HEK293 (cell line): ENCODE measurements around the gene ME2.

Experiments used
- GFI1B ChIP-seq: fragments of 450-650 bp; formaldehyde crosslinking; IDR thresholded peaks from 2 replicates; pipeline ENCODE4 v1.5.1; 2016; ENCODE audit warnings: missing biosample characterization, missing genetic modification characterization
- GLIS2 ChIP-seq: fragments of 450-650 bp; formaldehyde crosslinking; IDR thresholded peaks from 2 replicates; pipeline ENCODE4 v1.5.1; 2016; ENCODE audit warnings: missing biosample characterization, missing genetic modification characterization
- KLF1 ChIP-seq: fragments of 450-650 bp; formaldehyde crosslinking; IDR thresholded peaks from 2 replicates; pipeline ENCODE4 v1.5.1; 2016; ENCODE audit warnings: missing biosample characterization, missing genetic modification characterization
- KLF9 ChIP-seq: fragments of 450-650 bp; formaldehyde crosslinking; IDR thresholded peaks from 2 replicates; pipeline ENCODE4 v1.5.1; 2016; ENCODE audit warnings: missing biosample characterization, missing genetic modification characterization, low read depth
- MZF1 ChIP-seq: fragments of 450-650 bp; formaldehyde crosslinking; IDR thresholded peaks from 2 replicates; pipeline ENCODE4 v1.5.1; 2017; ENCODE audit warnings: missing biosample characterization, missing genetic modification characterization, borderline replicate concordance
- SALL2 ChIP-seq: fragments of 450-650 bp; formaldehyde crosslinking; IDR thresholded peaks from 2 replicates; pipeline ENCODE4 v1.5.0; 2017; ENCODE audit warnings: missing biosample characterization, mild to moderate bottlenecking, missing genetic modification characterization, borderline replicate concordance
- SCRT1 ChIP-seq: fragments of 450-650 bp; formaldehyde crosslinking; IDR thresholded peaks from 2 replicates; pipeline ENCODE4 v1.5.1; 2016; ENCODE audit warnings: missing biosample characterization, missing genetic modification characterization, borderline replicate concordance
- SP2 ChIP-seq: fragments of 450-650 bp; formaldehyde crosslinking; IDR thresholded peaks from 2 replicates; pipeline ENCODE4 v1.5.1; 2016; ENCODE audit warnings: missing biosample characterization, missing genetic modification characterization
- ZBTB17 ChIP-seq: fragments of 450-650 bp; formaldehyde crosslinking; IDR thresholded peaks from 2 replicates; pipeline ENCODE4 v1.5.1; 2016; ENCODE audit warnings: missing biosample characterization, missing genetic modification characterization
- ZNF221 ChIP-seq: fragments of 450-650 bp; formaldehyde crosslinking; IDR thresholded peaks from 2 replicates; pipeline ENCODE4 v1.5.1; 2017; ENCODE audit warnings: missing biosample characterization, missing genetic modification characterization, borderline replicate concordance
- ZNF341 ChIP-seq: fragments of 450-650 bp; formaldehyde crosslinking; IDR thresholded peaks from 2 replicates; pipeline ENCODE4; 2016; ENCODE audit warnings: low read depth, missing biosample characterization, missing genetic modification characterization
- ZNF366 ChIP-seq: fragments of 450-650 bp; formaldehyde crosslinking; conservative IDR thresholded peaks from 2 replicates; pipeline ENCODE4 v1.5.1; 2016; ENCODE audit warnings: missing biosample characterization, missing genetic modification characterization
- ZNF416 ChIP-seq: fragments of 450-650 bp; formaldehyde crosslinking; IDR thresholded peaks from 2 replicates; pipeline ENCODE4 v1.5.1; 2016; ENCODE audit warnings: missing biosample characterization, missing genetic modification characterization
- ZNF549 ChIP-seq: fragments of 450-650 bp; IDR thresholded peaks from 2 replicates; pipeline ENCODE4 v1.5.1; 2018; ENCODE audit warnings: missing biosample characterization, missing genetic modification characterization, mild to moderate bottlenecking, inconsistent platforms, moderate library complexity
- ZNF561 ChIP-seq: fragments of 450-650 bp; IDR thresholded peaks from 2 replicates; pipeline ENCODE4 v1.5.1; 2018; ENCODE audit warnings: missing biosample characterization, missing genetic modification characterization, borderline replicate concordance
- ZNF596 ChIP-seq: fragments of 450-650 bp; IDR thresholded peaks from 2 replicates; pipeline ENCODE4 v1.5.0; 2018; ENCODE audit warnings: missing biosample characterization, mild to moderate bottlenecking, missing genetic modification characterization, moderate library complexity
- ZNF610 ChIP-seq: fragments of 450-650 bp; formaldehyde crosslinking; IDR thresholded peaks from 2 replicates; pipeline ENCODE4 v1.5.1; 2016; ENCODE audit warnings: missing biosample characterization, missing genetic modification characterization, borderline replicate concordance
- ZNF621 ChIP-seq: fragments of 450-650 bp; formaldehyde crosslinking; IDR thresholded peaks from 2 replicates; pipeline ENCODE4 v1.5.1; 2017; ENCODE audit warnings: missing biosample characterization, missing genetic modification characterization
- ZNF660 ChIP-seq: fragments of 450-650 bp; IDR thresholded peaks from 2 replicates; pipeline ENCODE4 v1.5.1; 2018; ENCODE audit warnings: missing biosample characterization, mild to moderate bottlenecking, missing genetic modification characterization
- ZNF677 ChIP-seq: fragments of 450-650 bp; IDR thresholded peaks from 2 replicates; pipeline ENCODE4 v1.5.0; 2018; ENCODE audit warnings: missing biosample characterization, mild to moderate bottlenecking, missing genetic modification characterization, moderate library complexity
- ZNF76 ChIP-seq: fragments of 450-650 bp; formaldehyde crosslinking; IDR thresholded peaks from 2 replicates; pipeline ENCODE4; 2016; ENCODE audit warnings: low read depth, missing biosample characterization, missing genetic modification characterization, borderline replicate concordance
- ZNF785 ChIP-seq: fragments of 450-650 bp; formaldehyde crosslinking; IDR thresholded peaks from 2 replicates; pipeline ENCODE4 v1.5.1; 2016; ENCODE audit warnings: missing biosample characterization, missing genetic modification characterization
- ZNF843 ChIP-seq: fragments of 450-650 bp; formaldehyde crosslinking; IDR thresholded peaks from 2 replicates; pipeline ENCODE4 v1.5.1; 2016; ENCODE audit warnings: missing biosample characterization, missing genetic modification characterization
- ZSCAN30 ChIP-seq: fragments of 450-650 bp; IDR thresholded peaks from 2 replicates; pipeline ENCODE4 v1.5.1; 2018; ENCODE audit warnings: missing biosample characterization, mild to moderate bottlenecking, missing genetic modification characterization, moderate library complexity
- TF ChIP-seq, protein P1 (sequence below): fragments of 450-650 bp; formaldehyde crosslinking; IDR thresholded peaks from 2 replicates; pipeline ENCODE4 v1.5.1; 2016; ENCODE audit warnings: missing biosample characterization, missing genetic modification characterization
- TF ChIP-seq, protein P2 (sequence below): fragments of 450-650 bp; formaldehyde crosslinking; IDR thresholded peaks from 2 replicates; pipeline ENCODE4 v1.5.1; 2017; ENCODE audit warnings: missing biosample characterization, missing genetic modification characterization
- TF ChIP-seq, protein P3 (sequence below): fragments of 450-650 bp; formaldehyde crosslinking; IDR thresholded peaks from 2 replicates; pipeline ENCODE4 v1.5.1; 2016; ENCODE audit warnings: missing biosample characterization, missing genetic modification characterization
- TF ChIP-seq, protein P4 (sequence below): fragments of 450-650 bp; formaldehyde crosslinking; IDR thresholded peaks from 2 replicates; pipeline ENCODE4 v1.5.1; 2016; ENCODE audit warnings: missing biosample characterization, missing genetic modification characterization
- TF ChIP-seq, protein P5 (sequence below): fragments of 450-650 bp; IDR thresholded peaks from 2 replicates; pipeline ENCODE4 v1.5.1; 2018; ENCODE audit warnings: missing biosample characterization, mild to moderate bottlenecking, missing genetic modification characterization
- TF ChIP-seq, protein P6 (sequence below): fragments of 450-650 bp; formaldehyde crosslinking; optimal IDR thresholded peaks from 2 replicates; pipeline ENCODE3; 2016; ENCODE audit warnings: missing biosample characterization, mild to moderate bottlenecking, missing genetic modification characterization

The ME2 gene

DNA sequence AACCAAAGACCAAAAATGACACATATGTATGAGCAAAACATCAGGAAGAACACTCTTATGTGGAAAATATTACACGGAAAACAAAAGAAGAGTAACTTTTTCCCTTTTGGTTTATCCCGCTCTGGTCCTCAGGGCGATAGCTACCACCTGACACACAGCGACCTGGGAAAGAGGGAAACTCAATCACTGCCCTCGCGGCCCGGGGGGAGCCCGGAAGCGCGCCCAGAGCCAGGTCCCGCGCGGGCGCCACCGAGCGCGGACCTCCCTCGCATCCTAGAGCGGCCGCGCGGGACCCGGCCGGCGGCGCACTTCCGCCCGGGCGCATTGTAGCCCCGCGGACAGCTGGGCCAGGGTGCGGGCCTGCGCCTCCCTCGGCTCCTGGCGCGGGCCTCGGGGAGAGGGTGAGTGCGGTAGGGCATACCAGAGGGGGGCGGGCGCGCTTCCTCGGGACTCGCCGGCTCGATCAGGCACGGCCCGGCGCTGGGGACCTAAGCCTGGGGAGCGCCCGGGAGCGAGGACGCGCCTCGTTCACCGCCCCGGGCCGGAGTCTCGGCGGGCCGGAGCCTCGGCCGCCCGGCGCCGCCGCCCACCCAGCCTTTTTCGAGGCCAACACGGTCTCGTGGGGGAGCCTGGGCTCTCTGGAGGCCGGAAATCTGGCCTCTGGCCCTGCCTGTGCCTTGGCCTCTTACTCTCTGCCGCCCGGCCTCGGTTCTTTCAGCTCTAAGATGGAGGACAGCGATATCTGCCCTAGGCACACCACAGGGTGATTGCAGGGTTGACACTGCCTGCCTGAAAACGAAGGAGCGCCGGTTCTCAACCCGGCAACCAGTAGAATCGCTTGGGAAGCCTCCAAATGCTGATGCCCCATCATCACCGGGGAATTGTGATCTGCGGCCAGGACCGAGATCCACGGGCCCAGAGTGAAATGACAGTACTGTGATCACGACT lies 89.1 kb downstream of the ME2 start, which contains the start of gene ELAC1 (continued):
- TF ChIP-seq SP2, result 0 out of 2 replicates have a peak, but pooled peaks have one; percentile 29
- no peak for TF ChIP-seq ZNF843
- no peak for TF ChIP-seq SALL2 (tag by site-specific recombination)
- TF ChIP-seq MZF1 (tag by site-specific recombination), result no peak
- peak; percentile 87 for TF ChIP-seq ZBTB17
- TF ChIP-seq ZNF561 (tag by site-specific recombination), result peak; percentile 95
- peak; percentile 77 for TF ChIP-seq ZNF366 (tag by site-specific recombination)
- TF ChIP-seq ZNF416 (tag by site-specific recombination), result no peak
- TF ChIP-seq, protein P1, sequence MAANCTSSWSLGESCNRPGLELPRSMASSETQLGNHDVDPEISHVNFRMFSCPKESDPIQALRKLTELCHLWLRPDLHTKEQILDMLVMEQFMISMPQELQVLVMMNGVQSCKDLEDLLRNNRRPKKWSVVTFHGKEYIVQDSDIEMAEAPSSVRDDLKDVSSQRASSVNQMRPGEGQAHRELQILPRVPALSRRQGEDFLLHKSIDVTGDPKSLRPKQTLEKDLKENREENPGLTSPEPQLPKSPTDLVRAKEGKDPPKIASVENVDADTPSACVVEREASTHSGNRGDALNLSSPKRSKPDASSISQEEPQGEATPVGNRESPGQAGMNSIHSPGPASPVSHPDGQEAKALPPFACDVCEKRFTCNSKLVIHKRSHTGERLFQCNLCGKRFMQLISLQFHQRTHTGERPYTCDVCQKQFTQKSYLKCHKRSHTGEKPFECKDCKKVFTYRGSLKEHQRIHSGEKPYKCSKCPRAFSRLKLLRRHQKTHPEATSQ, result peak; percentile 81; the same call in 1 of the 2 replicates
- TF ChIP-seq, protein P2, sequence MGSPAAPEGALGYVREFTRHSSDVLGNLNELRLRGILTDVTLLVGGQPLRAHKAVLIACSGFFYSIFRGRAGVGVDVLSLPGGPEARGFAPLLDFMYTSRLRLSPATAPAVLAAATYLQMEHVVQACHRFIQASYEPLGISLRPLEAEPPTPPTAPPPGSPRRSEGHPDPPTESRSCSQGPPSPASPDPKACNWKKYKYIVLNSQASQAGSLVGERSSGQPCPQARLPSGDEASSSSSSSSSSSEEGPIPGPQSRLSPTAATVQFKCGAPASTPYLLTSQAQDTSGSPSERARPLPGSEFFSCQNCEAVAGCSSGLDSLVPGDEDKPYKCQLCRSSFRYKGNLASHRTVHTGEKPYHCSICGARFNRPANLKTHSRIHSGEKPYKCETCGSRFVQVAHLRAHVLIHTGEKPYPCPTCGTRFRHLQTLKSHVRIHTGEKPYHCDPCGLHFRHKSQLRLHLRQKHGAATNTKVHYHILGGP, result no peak
- peak; percentile 59; the same call in 1 of the 2 replicates for TF ChIP-seq ZNF596 (tag by site-specific recombination)
- peak; percentile 3; the same call in 1 of the 2 replicates for TF ChIP-seq ZNF677 (tag by site-specific recombination)
- 0 out of 2 replicates have a peak, but pooled peaks have one; percentile 11 for TF ChIP-seq KLF9 (tag by site-specific recombination)
- TF ChIP-seq, protein P3, sequence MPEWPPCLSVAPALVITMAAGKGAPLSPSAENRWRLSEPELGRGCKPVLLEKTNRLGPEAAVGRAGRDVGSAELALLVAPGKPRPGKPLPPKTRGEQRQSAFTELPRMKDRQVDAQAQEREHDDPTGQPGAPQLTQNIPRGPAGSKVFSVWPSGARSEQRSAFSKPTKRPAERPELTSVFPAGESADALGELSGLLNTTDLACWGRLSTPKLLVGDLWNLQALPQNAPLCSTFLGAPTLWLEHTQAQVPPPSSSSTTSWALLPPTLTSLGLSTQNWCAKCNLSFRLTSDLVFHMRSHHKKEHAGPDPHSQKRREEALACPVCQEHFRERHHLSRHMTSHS (tag by site-specific recombination), result no peak
- TF ChIP-seq ZSCAN30 (tag by site-specific recombination), result peak; percentile 99
- peak; percentile 94 for TF ChIP-seq ZNF660
- peak; percentile 70 for TF ChIP-seq ZNF341 (tag by site-specific recombination)
- TF ChIP-seq GLIS2 (tag by site-specific recombination), result peak; percentile 58; the same call in 1 of the 2 replicates
- peak; percentile 60 for TF ChIP-seq KLF1 (tag by site-specific recombination)
- TF ChIP-seq ZNF76 (tag by site-specific recombination), result peak; percentile 53; the same call in 1 of the 2 replicates
- TF ChIP-seq, protein P4, sequence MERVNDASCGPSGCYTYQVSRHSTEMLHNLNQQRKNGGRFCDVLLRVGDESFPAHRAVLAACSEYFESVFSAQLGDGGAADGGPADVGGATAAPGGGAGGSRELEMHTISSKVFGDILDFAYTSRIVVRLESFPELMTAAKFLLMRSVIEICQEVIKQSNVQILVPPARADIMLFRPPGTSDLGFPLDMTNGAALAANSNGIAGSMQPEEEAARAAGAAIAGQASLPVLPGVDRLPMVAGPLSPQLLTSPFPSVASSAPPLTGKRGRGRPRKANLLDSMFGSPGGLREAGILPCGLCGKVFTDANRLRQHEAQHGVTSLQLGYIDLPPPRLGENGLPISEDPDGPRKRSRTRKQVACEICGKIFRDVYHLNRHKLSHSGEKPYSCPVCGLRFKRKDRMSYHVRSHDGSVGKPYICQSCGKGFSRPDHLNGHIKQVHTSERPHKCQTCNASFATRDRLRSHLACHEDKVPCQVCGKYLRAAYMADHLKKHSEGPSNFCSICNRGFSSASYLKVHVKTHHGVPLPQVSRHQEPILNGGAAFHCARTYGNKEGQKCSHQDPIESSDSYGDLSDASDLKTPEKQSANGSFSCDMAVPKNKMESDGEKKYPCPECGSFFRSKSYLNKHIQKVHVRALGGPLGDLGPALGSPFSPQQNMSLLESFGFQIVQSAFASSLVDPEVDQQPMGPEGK (tag by site-specific recombination), result peak; percentile 76
- TF ChIP-seq GFI1B, result peak; percentile 84
- TF ChIP-seq ZNF610 (tag by site-specific recombination), result peak; percentile 64; the same call in 1 of the 2 replicates
- peak; percentile 34; the same call in 1 of the 2 replicates for TF ChIP-seq ZNF785 (tag by site-specific recombination)
- no peak for TF ChIP-seq SCRT1 (tag by site-specific recombination)
- TF ChIP-seq, protein P5, sequence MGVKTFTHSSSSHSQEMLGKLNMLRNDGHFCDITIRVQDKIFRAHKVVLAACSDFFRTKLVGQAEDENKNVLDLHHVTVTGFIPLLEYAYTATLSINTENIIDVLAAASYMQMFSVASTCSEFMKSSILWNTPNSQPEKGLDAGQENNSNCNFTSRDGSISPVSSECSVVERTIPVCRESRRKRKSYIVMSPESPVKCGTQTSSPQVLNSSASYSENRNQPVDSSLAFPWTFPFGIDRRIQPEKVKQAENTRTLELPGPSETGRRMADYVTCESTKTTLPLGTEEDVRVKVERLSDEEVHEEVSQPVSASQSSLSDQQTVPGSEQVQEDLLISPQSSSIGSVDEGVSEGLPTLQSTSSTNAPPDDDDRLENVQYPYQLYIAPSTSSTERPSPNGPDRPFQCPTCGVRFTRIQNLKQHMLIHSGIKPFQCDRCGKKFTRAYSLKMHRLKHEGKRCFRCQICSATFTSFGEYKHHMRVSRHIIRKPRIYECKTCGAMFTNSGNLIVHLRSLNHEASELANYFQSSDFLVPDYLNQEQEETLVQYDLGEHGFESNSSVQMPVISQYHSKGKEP, result peak; percentile 30; the same call in 1 of the 2 replicates
- TF ChIP-seq ZNF621 (tag by site-specific recombination), result no peak
- TF ChIP-seq ZNF221 (tag by site-specific recombination), result no peak
- TF ChIP-seq, protein P6, sequence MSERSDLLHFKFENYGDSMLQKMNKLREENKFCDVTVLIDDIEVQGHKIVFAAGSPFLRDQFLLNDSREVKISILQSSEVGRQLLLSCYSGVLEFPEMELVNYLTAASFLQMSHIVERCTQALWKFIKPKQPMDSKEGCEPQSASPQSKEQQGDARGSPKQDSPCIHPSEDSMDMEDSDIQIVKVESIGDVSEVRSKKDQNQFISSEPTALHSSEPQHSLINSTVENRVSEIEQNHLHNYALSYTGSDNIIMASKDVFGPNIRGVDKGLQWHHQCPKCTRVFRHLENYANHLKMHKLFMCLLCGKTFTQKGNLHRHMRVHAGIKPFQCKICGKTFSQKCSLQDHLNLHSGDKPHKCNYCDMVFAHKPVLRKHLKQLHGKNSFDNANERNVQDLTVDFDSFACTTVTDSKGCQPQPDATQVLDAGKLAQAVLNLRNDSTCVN (tag by site-specific recombination), result peak; percentile 89
- peak; percentile 61; the same call in 1 of the 2 replicates for TF ChIP-seq ZNF549 (tag by site-specific recombination)
